DOHH2 (cell line): ENCODE data around the gene GPATCH4.

Experiments
- H3F3A ChIP-seq: fragments of 200-600 bp; sonication (generic), shearing (Covaris generic); 2 replicates; pipeline ENCODE4 v1.6.0; 2016; ENCODE audit warnings: antibody characterized with exemption, mild to moderate bottlenecking; ENCODE audit not compliant: control insufficient read depth, insufficient read depth
- H3K27ac ChIP-seq: fragments of 200-600 bp; sonication (generic); 2 replicates; pipeline ENCODE4 v1.5.1; 2014; ENCODE audit warnings: low read depth, mild to moderate bottlenecking, low read length, moderate library complexity
- H3K27me3 ChIP-seq: fragments of 200-600 bp; sonication (generic); 2 replicates; pipeline ENCODE4 v1.6.1; 2014; ENCODE audit warnings: mild to moderate bottlenecking, low read length, mixed read lengths; ENCODE audit not compliant: control insufficient read depth
- H3K36me3 ChIP-seq: fragments of 200-600 bp; sonication (generic); 2 replicates; pipeline ENCODE4 v1.6.1; 2014; ENCODE audit warnings: mild to moderate bottlenecking, low read length, moderate library complexity, mixed read lengths; ENCODE audit not compliant: control insufficient read depth
- H3K4me1 ChIP-seq: fragments of 200-600 bp; sonication (generic); 2 replicates; pipeline ENCODE4 v1.6.1; 2014; ENCODE audit warnings: mild to moderate bottlenecking, low read length, mixed read lengths; ENCODE audit not compliant: control insufficient read depth
- H3K4me2 ChIP-seq: fragments of 200-600 bp; sonication (generic); 2 replicates; pipeline ENCODE4 v1.6.0; 2014; ENCODE audit warnings: mild to moderate bottlenecking, low read length, moderate library complexity
- H3K4me3 ChIP-seq: fragments of 200-600 bp; sonication (generic); 2 replicates; pipeline ENCODE4 v1.5.1; 2014; ENCODE audit warnings: mild to moderate bottlenecking, low read length, mixed read lengths
- H3K79me2 ChIP-seq: fragments of 200-600 bp; sonication (generic); 2 replicates; pipeline ENCODE4 v1.6.1; 2014; ENCODE audit warnings: mild to moderate bottlenecking, low read length, mixed read lengths; ENCODE audit not compliant: control insufficient read depth
- H3K9me2 ChIP-seq: fragments of 200-600 bp; sonication (generic); replicated peaks from 2 replicates; pipeline ENCODE4 v1.6.1; 2014; ENCODE audit warnings: mild to moderate bottlenecking, low read length, mixed read lengths; ENCODE audit not compliant: control insufficient read depth
- H3K9me3 ChIP-seq: fragments of 200-600 bp; sonication (generic); 2 replicates; pipeline ENCODE4 v1.6.1; 2014; ENCODE audit warnings: antibody characterized with exemption, low read length, mixed read lengths; ENCODE audit not compliant: control insufficient read depth, insufficient read depth
- H4K20me1 ChIP-seq: fragments of 200-600 bp; sonication (generic); 2 replicates; pipeline ENCODE4 v1.6.0; 2014; ENCODE audit warnings: low read depth, mild to moderate bottlenecking, antibody characterized with exemption, low read length, moderate library complexity; ENCODE audit not compliant: control insufficient read depth, insufficient read depth
- CTCF ChIP-seq: fragments of 200-600 bp; sonication (generic); IDR thresholded peaks from one replicate; pipeline ENCODE4 v1.5.1; 2014; ENCODE audit warnings: antibody characterized with exemption, mild to moderate bottlenecking, low read depth, low read length; ENCODE audit not compliant: poor library complexity, severe bottlenecking
- EZH2phosphoT487 ChIP-seq: fragments of 200-600 bp; sonication (generic); IDR thresholded peaks from 2 replicates; pipeline ENCODE4 v1.6.1; 2017; ENCODE audit warnings: borderline replicate concordance, mild to moderate bottlenecking, antibody characterized with exemption, low read length, moderate library complexity, mixed read lengths

Gene GPATCH4

DNA sequence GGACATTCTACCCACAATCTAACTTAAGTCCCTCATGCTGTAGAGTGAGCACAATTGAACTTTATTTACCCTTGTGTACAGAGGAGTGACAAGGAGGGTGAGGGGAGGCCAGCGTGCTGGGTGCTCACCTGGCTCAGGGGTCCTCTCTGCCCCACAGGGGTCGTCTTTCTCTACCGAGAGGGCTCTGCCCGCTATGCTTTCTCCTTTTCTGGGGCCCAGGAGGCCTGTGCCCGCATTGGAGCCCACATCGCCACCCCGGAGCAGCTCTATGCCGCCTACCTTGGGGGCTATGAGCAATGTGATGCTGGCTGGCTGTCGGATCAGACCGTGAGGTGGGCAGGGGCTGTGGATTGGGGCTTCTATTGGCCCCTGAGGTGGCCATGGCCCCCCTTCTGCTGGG, 46.1 kb upstream of the GPATCH4 start:
- Histone ChIP-seq H3K79me2 (no peaks in the 10 kb centered on the region), H3K9me3 (no peaks in the 10 kb centered on the region), H3K9me2 (no peaks in the 10 kb centered on the region), H3K27me3 (peaks cover 56% of the 10 kb centered on the region), H3K4me2 (no peak overlapping the region), H3K27ac (no peak overlapping the region), H3F3A (no peaks in the 10 kb centered on the region), H3K4me1 (peaks cover 8% of the 10 kb centered on the region), H3K36me3 (no peaks in the 10 kb centered on the region), H3K4me3 (no peak overlapping the region), H4K20me1 (0 out of 2 replicates have a peak, but pooled peaks cover 2% of the 10 kb centered on the region)
- TF ChIP-seq CTCF (no peak), EZH2phosphoT487 (no peak)

DNA sequence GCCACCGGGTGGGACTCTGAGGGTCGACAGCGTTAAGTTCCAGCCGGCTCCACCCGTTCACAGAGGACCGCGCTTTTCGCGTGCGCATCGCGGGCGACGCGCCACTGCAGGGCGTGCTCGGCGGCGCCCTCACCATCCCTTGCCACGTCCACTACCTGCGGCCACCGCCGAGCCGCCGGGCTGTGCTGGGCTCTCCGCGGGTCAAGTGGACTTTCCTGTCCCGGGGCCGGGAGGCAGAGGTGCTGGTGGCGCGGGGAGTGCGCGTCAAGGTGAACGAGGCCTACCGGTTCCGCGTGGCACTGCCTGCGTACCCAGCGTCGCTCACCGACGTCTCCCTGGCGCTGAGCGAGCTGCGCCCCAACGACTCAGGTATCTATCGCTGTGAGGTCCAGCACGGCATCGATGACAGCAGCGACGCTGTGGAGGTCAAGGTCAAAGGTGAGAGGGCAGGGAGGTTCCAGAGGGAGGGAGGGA, 45.5 kb upstream of the GPATCH4 start:
- TF ChIP-seq CTCF (no peak), EZH2phosphoT487 (no peak)
- no peaks in the 10 kb centered on the region for H3K79me2 ChIP-seq
- peaks cover 8% of the 10 kb centered on the region for H3K4me1 ChIP-seq
- no peaks in the 10 kb centered on the region for H3K9me2 ChIP-seq
- 0 out of 2 replicates have a peak, but pooled peaks cover 2% of the 10 kb centered on the region for H4K20me1 ChIP-seq
- no peak overlapping the region for H3K4me2 ChIP-seq
- no peak overlapping the region for H3K27ac ChIP-seq
- no peaks in the 10 kb centered on the region for H3K36me3 ChIP-seq
- H3K4me3 ChIP-seq: no peak overlapping the region
- no peaks in the 10 kb centered on the region for H3F3A ChIP-seq
- H3K27me3 ChIP-seq: peaks cover 58% of the 10 kb centered on the region
- no peaks in the 10 kb centered on the region for H3K9me3 ChIP-seq

DNA sequence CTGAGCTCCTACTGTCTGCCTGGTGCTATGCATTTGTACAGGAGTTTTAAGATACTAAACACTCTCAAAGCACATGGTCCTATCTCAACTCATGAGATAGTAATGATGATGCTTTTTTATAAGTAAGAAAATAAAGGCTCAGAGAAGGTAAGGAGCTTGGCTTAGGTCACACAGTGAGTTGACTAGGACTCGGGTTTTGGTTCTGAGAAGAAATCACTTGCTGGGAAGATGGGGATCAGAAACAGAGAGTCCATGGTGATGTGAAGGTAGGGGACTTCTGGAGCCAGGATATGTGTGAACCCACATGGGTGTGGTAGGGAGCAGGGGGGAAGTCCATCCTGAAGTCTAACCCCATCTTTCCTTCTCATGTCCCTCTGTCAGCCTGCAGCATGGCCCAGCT, 44.4 kb upstream of the GPATCH4 start:
- no peaks in the 10 kb centered on the region for H3K9me2 ChIP-seq
- H3K4me3 ChIP-seq: no peak overlapping the region
- H3K27ac ChIP-seq: no peak overlapping the region
- H3K79me2 ChIP-seq: no peaks in the 10 kb centered on the region
- no peaks in the 10 kb centered on the region for H3F3A ChIP-seq
- no peak for TF ChIP-seq CTCF
- TF ChIP-seq EZH2phosphoT487: no peak
- peaks cover 65% of the 10 kb centered on the region for H3K27me3 ChIP-seq
- no peaks in the 10 kb centered on the region for H3K9me3 ChIP-seq
- H3K4me2 ChIP-seq: no peak overlapping the region
- H3K4me1 ChIP-seq: peaks cover 8% of the 10 kb centered on the region
- 0 out of 2 replicates have a peak, but pooled peaks cover 2% of the 10 kb centered on the region for H4K20me1 ChIP-seq
- no peaks in the 10 kb centered on the region for H3K36me3 ChIP-seq
